ENCODE results near the gene HNRNPA1. TPM values are rescaled to one million over a fixed set of nuclear protein-coding genes. Genes with fewer than 3 reads are reported as not detected.

Gene HNRNPA1
- total and polyA plus RNA-seq, 2 donors (not counting 1 experiment from before 2014, with no cell fraction given): 631 to 1,040 TPM

DNA sequence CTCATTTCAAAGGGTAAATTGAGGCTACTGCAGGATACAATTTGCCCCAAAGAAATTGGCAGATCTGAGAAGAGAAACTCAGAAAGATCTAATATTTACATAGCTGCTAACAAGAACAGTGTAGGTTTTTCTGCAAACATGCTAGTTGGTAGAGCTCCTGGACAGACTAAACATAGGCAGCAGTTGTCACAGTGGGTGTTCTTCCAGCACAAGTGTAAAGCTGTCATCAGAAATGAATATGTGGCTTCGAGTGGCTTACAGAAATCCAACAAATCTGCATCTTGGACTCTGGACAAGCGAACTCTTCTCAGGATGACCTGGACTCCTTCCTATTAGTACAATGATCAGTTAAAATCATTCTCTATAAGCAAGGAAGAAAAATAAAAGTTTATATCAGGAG lies 6.5 kb upstream of the HNRNPA1 start:
- 100% methylated on average over 1 of the region's 2 CpGs for WGBS (ENCODE audit: insufficient coverage)
- no peaks in the 10 kb centered on the region for H3K9me3 ChIP-seq (ENCODE audit: control extremely low read depth in 1 of 3, control insufficient read depth in 2 of 3, insufficient read depth in 1 of 3, low read length in 2 of 3)
- intact Hi-C loops (cut with micrococcal nuclease): no loop called here
- no peak overlapping the region for H2AFZ ChIP-seq (ENCODE audit: insufficient read depth, low read depth, low read length, poor library complexity, severe bottlenecking)
- TF ChIP-seq, protein P1, sequence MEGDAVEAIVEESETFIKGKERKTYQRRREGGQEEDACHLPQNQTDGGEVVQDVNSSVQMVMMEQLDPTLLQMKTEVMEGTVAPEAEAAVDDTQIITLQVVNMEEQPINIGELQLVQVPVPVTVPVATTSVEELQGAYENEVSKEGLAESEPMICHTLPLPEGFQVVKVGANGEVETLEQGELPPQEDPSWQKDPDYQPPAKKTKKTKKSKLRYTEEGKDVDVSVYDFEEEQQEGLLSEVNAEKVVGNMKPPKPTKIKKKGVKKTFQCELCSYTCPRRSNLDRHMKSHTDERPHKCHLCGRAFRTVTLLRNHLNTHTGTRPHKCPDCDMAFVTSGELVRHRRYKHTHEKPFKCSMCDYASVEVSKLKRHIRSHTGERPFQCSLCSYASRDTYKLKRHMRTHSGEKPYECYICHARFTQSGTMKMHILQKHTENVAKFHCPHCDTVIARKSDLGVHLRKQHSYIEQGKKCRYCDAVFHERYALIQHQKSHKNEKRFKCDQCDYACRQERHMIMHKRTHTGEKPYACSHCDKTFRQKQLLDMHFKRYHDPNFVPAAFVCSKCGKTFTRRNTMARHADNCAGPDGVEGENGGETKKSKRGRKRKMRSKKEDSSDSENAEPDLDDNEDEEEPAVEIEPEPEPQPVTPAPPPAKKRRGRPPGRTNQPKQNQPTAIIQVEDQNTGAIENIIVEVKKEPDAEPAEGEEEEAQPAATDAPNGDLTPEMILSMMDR (IDR thresholded peaks at IDR 0.05): no peak
- TF ChIP-seq EZH2 (IDR thresholded peaks at IDR 0.05; ENCODE audit: borderline replicate concordance, insufficient read depth, low read depth, low read length, poor library complexity, severe bottlenecking): no peak
- DNase-seq (no peak), ATAC-seq (ENCODE audit: low read depth) (no peak)
- H3K9me3 Mint-ChIP-seq (ENCODE audit: insufficient read depth): no peaks in the 10 kb centered on the region
- no peaks in the 10 kb centered on the region for H3K27me3 Mint-ChIP-seq
- peaks cover 97% of the 10 kb centered on the region for H3K79me2 ChIP-seq (ENCODE audit: control insufficient read depth, insufficient read depth, low read length)
- peaks cover 11 to 20% of the 10 kb centered on the region in 2 experiments for H3K36me3 ChIP-seq (replicated peaks in 1 of 2; ENCODE audit: control extremely low read depth in 1 of 2, control insufficient read depth in 1 of 2, extremely low read depth in 1 of 2, insufficient read depth in 2 of 2, low read length in 1 of 2)
- H3K9ac ChIP-seq (ENCODE audit: low read length): no peak overlapping the region
- H4K20me1 ChIP-seq (ENCODE audit: control insufficient read depth, insufficient read depth, low read length, poor library complexity, severe bottlenecking): no peaks in the 10 kb centered on the region
- H3K4me1 Mint-ChIP-seq: peaks cover 15% of the 10 kb centered on the region
- peaks cover 14 to 18% of the 10 kb centered on the region in 2 donors for H3K4me1 ChIP-seq (ENCODE audit: control insufficient read depth in 2 of 2, insufficient read depth in 2 of 2, low read length in 2 of 2)
- H3K4me3 ChIP-seq (ENCODE audit: control extremely low read depth in 1 of 5, extremely low read depth in 1 of 5, insufficient read depth in 1 of 5, low read depth in 2 of 5, low read length in 4 of 5): no peak overlapping the region
- POLR2A ChIA-PET: no interaction called here
- CTCF ChIA-PET: interaction anchor here (0.7 kb wide), 1 partner anchor 22 kb away, joined by 3 read pairs; no protein-coding TSS in a partner anchor
- H3K27me3 ChIP-seq (replicated peaks in 1 of 4; ENCODE audit: control extremely low read depth in 1 of 4, control insufficient read depth in 3 of 4, insufficient read depth in 4 of 4, low read length in 3 of 4): no peaks in the 10 kb centered on the region
- no peak overlapping the region for H3K27ac ChIP-seq (ENCODE audit: low read length in 2 of 2)
- H3K4me2 ChIP-seq (replicated peaks; ENCODE audit: low read depth, low read length, poor library complexity, severe bottlenecking): no peak overlapping the region
- H3K4me3 Mint-ChIP-seq: no peak overlapping the region
- no peak overlapping the region for H3K27ac Mint-ChIP-seq

- peaks cover 11 to 22% of the 10 kb centered on the region in 2 experiments for H3K36me3 ChIP-seq (replicated peaks in 1 of 2; ENCODE audit: control extremely low read depth in 1 of 2, control insufficient read depth in 1 of 2, extremely low read depth in 1 of 2, insufficient read depth in 2 of 2, low read length in 1 of 2)
- peak overlapping the region; percentile 28 for H3K4me3 Mint-ChIP-seq
These were observed 4.2 kb upstream of the HNRNPA1 start for GRCh38 chr12:54276368-54276767.

More at GRCh38 chr12:54276368-54276767, 4.2 kb upstream of the HNRNPA1 start:
- Histone ChIP-seq H3K27me3 (replicated peaks in 1 of 4; ENCODE audit: control extremely low read depth in 1 of 4, control insufficient read depth in 3 of 4, insufficient read depth in 4 of 4, low read length in 3 of 4) (no peaks in the 10 kb centered on the region), H3K9ac (ENCODE audit: low read length) (no peak overlapping the region), H3K4me1 (ENCODE audit: control insufficient read depth in 2 of 2, insufficient read depth in 2 of 2, low read length in 2 of 2) (peaks cover 18 to 21% of the 10 kb centered on the region in 2 donors), H2AFZ (ENCODE audit: insufficient read depth, low read depth, low read length, poor library complexity, severe bottlenecking) (no peak overlapping the region), H3K27ac (ENCODE audit: low read length in 2 of 2) (peak overlapping the region in 1 of 2 donors; percentile 13), H3K4me2 (replicated peaks; ENCODE audit: low read depth, low read length, poor library complexity, severe bottlenecking) (no peak overlapping the region), H3K4me3 (ENCODE audit: control extremely low read depth in 1 of 5, extremely low read depth in 1 of 5, insufficient read depth in 1 of 5, low read depth in 2 of 5, low read length in 4 of 5) (no peak overlapping the region), H4K20me1 (ENCODE audit: control insufficient read depth, insufficient read depth, low read length, poor library complexity, severe bottlenecking) (peaks cover 6% of the 10 kb centered on the region), H3K9me3 (ENCODE audit: control extremely low read depth in 1 of 3, control insufficient read depth in 2 of 3, insufficient read depth in 1 of 3, low read length in 2 of 3) (no peaks in the 10 kb centered on the region), H3K79me2 (ENCODE audit: control insufficient read depth, insufficient read depth, low read length) (peaks cover 84% of the 10 kb centered on the region)
- intact Hi-C loops (cut with micrococcal nuclease): loop anchor here (5.0 kb wide), 1 partner anchor 221 kb away; the partner anchor contains the start of gene NCKAP1L
- ChIA-PET POLR2A (interaction anchor here (0.6 kb wide), 1 partner anchor 23 kb away, joined by 5 read pairs; no protein-coding TSS in a partner anchor), CTCF (interaction anchor here (0.6 to 1.0 kb wide), 2 partner anchors 14 to 44 kb away, joined by 3 read pairs; no protein-coding TSS in a partner anchor)
- ATAC-seq (ENCODE audit: low read depth) (no peak), DNase-seq (no peak)
- Mint-ChIP-seq H3K27me3 (no peaks in the 10 kb centered on the region), H3K9me3 (ENCODE audit: insufficient read depth) (no peaks in the 10 kb centered on the region), H3K27ac (peak overlapping the region; percentile 44), H3K4me1 (peaks cover 17% of the 10 kb centered on the region)
- no peak for TF ChIP-seq EZH2 (IDR thresholded peaks at IDR 0.05; ENCODE audit: borderline replicate concordance, insufficient read depth, low read depth, low read length, poor library complexity, severe bottlenecking)
- 100% methylated on average over 2 of the region's 3 CpGs for WGBS (ENCODE audit: insufficient coverage)
